ENCODE results near the gene SORT1.
"Not testable (repeated sequence)": the region's sequence is repeated elsewhere in the genome, so short reads cannot be mapped to it uniquely, and the experiment has no call there.

Gene SORT1

GRCh38 chr1:109373696-109374095 is 24.0 kb downstream of the SORT1 start:
- DNase-seq, result not testable (repeated sequence)

- no peak for DNase-seq
These were observed 24.6 kb downstream of the SORT1 start for GRCh38 chr1:109373126-109373525.

- DNase-seq, result no peak
These were observed 25.4 kb downstream of the SORT1 start for GRCh38 chr1:109372281-109372680.

GRCh38 chr1:109371341-109371739 is 26.4 kb downstream of the SORT1 start:
- no peak for DNase-seq

DNA sequence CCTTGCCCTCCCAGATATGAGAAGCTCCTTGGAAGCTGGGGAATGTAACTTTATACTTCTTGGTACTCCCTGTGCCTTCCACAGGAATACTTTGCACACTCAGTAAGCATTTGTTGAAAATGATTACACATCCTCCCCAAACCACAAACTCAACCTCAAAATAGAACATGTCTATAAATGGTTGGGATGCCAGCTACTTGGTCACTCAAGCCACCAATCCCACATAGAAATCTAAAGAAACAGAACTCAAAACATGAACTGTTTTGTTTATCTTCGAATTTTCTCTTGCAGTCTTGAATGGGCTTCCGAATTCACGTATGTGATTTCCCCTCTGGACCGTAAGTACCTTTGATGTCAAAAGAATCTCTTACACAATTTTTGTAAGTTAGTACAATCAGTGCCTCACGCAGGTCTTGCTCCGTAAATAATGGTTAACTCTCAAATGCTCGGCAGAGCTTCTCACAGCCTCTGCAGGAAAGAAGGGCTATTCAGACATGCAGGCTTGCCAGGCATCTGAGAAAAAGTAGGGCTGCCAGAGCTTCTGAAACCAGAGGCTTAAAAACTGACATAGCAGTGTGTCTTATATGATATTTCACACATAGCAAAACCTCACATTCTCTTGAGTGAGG is 26.9 kb downstream of the SORT1 start:
- no peak for DNase-seq

DNA sequence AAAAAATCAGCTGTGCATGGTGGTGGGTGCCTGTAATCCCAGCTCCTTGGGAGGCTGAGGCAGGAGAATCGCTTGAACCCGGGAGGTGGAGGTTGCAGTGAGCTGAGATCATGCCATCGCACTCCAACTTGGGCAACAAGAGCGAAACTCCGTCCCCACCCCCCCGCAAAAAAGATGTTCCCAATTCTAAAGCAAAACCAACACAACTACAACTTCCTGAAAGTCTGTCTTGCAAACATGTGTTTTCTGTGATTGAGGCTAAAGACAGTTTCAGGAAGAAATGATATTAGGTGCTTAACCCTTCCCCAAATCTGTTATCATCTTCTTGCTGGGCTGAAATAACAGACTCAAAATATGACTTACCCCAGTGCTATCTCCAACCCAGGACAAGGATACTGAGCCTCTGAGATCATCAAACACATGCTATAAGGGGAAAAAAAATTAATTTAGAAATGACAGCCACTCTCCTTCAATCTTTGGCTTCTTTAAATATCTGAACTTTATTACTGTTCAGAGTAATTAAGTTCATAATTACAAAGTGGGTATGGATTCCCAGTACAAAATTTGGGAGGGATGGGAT is 28.5 kb downstream of the SORT1 start:
- no peak for DNase-seq

DNA sequence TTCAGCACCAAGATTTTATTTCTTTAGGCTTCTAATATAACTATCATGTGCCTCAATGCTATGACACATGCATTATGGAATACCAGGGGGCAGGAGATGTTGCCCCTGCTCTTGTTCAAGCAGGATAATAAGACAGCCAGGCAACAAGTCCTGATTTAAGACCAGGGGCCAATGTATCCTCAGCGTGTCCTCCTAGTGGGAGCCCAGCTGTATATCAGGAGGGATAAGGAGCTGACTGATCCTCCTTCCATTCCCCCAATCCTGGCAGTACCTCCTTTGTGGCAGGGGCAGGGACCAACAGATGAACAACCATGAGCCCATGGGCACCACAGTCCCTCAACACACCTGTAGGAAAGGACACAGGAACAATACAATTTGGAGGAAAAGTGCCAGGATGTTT is 29.3 kb downstream of the SORT1 start:
- DNase-seq, result no peak

- DNase-seq, result no peak
These were observed 30.1 kb downstream of the SORT1 start for GRCh38 chr1:109367626-109368025.

GRCh38 chr1:109365642-109366204 is 32.0 kb downstream of the SORT1 start:
- DNase-seq, result no peak

- no peak for DNase-seq
These were observed 36.1 kb downstream of the SORT1 start for GRCh38 chr1:109361649-109362048.

- DNase-seq, result no peak
These were observed 36.6 kb downstream of the SORT1 start for GRCh38 chr1:109361069-109361468.

DNA sequence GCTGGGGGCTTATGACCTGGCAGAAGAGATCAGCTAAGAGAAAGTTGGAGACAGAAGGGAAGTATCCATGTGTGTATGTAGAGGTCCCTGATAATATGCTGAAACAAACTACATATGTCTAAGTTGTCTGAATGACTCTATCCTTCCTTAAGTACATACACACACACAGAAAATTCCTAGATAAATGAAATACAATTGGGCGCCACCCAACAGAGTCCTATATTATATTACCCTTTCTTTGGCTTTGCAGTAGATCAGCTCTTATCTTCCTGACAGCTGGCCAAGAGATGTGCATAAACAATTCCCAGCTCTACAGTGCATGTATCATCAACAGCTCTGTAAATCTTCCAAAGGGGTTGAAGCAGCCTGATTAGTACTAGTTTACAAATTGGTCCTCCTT is 40.1 kb downstream of the SORT1 start:
- DNase-seq, result no peak

- DNase-seq, result no peak
These were observed 40.8 kb downstream of the SORT1 start for GRCh38 chr1:109356915-109357314.

DNA sequence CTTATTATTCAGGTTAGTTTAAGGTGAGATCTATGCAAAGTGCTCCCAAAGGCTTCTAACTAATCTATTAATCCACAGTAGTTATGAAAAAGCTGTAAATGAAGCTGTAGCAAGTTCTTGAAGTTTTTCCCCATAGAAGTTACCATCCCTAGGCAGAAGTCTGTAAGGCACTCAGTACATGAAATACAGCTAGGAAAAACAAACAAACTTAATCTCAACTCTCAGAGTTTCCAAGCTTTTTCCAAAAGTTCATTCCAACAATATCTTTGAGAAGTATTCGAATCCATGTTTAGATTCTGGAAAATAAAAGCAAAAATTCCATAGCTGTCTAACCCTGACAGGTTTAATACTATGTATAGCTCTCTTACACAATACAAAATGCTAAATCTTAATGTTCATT is 41.2 kb downstream of the SORT1 start:
- DNase-seq, result no peak

- no peak for DNase-seq
These were observed 42.8 kb downstream of the SORT1 start for GRCh38 chr1:109354929-109355328.

GRCh38 chr1:109351457-109351856 is 46.3 kb downstream of the SORT1 start:
- DNase-seq, result no peak

GRCh38 chr1:109350655-109351054 is 47.1 kb downstream of the SORT1 start:
- DNase-seq, result no peak

GRCh38 chr1:109350182-109350581 is 47.5 kb downstream of the SORT1 start:
- DNase-seq, result no peak

- no peak for DNase-seq
These were observed 50.2 kb downstream of the SORT1 start for GRCh38 chr1:109347511-109347910.

- DNase-seq, result no peak
These were observed 55.5 kb downstream of the SORT1 start for GRCh38 chr1:109341944-109342930.

GRCh38 chr1:109338608-109339007 is 59.1 kb downstream of the SORT1 start:
- DNase-seq, result no peak

DNA sequence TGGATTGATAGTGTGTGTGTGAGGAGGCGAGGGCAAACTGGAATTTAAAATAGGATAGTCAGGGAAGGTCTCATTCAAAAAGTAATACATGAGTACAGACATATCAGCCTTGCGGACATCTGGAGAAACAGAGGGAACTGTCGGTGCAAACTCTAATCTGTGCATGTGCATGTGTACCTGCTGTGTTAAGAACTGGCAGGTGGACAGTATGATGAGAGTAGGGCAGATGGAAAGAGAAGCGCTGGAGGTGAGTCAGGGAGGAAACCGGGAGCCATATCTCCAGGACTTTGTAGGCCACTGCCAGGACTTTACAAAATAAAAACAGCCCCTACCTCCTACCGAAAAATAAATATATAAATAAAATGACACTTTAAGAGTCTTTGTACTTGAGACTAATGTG is 59.6 kb downstream of the SORT1 start:
- no peak for DNase-seq

DNA sequence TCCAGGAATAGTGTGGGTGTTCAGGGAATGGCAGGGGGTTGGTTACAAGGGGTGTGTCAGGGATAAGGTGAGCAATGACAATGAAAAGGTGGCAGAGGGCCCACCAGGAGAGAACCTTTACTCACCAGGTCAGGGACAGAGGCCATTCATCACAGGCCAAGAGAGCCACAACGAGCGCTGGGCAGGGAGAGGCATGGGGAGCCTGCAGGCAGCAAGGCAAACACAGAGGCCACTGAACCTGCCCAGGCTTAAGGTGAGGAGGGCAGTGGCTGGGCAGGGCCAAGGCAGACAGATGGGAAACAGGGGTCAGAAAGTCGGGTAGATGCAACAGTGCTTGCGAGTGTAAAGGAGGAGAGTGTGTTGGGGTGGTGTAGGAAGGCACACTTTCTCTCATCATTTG is 62.6 kb downstream of the SORT1 start:
- no peak for DNase-seq

DNA sequence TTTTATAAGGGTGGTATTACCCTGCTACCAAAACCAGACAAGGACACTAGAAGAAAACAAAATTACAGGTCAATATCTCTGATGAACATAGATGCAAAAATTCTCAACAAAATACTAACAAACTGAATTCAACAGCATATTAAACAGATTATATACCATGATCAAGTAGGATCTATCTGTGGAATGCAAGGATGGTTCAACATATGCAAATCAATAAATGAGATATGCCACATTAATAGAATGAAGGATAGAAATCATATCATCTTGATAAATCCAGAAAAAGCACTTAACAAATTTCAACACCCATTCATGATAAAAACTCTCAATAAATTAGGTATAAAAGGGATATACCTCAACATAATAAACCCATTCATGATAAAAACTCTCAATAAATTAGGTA is 66.6 kb downstream of the SORT1 start:
- DNase-seq, result no peak

Data from SHP77 treated with DMSO at 0.1 percent for 48 hours (cell line).